Dendritic cell treated with granulocyte-macrophage colony-stimulating factor and Interleukin-4, amounts not matched to agents 40 ng/mL and 50 ng/mL, for 4 days (primary cell): Measurements from ENCODE around the gene PPP1R11.
"Not testable (repeated sequence)": the region's sequence is repeated elsewhere in the genome, so short reads cannot be mapped to it uniquely, and the experiment has no call there.

Experiments used
- H3K27ac Mint-ChIP-seq: one replicate; pipeline ENCODE4 v1.8.0; 2022; ENCODE audit warnings: mild to moderate bottlenecking, mixed read lengths
- H3K27me3 Mint-ChIP-seq: one replicate; pipeline ENCODE4 v1.8.0; 2022; ENCODE audit warnings: mild to moderate bottlenecking, mixed read lengths
- H3K36me3 Mint-ChIP-seq: one replicate; pipeline ENCODE4 v1.8.0; 2022; ENCODE audit warnings: low read depth, mixed read lengths
- H3K4me1 Mint-ChIP-seq: one replicate; pipeline ENCODE4 v1.8.0; 2022; ENCODE audit warnings: low read depth, mixed read lengths
- H3K4me3 Mint-ChIP-seq: one replicate; pipeline ENCODE4 v1.8.0; 2022; ENCODE audit warnings: mild to moderate bottlenecking, moderate library complexity, mixed read lengths
- H3K9me3 Mint-ChIP-seq: one replicate; pipeline ENCODE4 v1.8.0; 2022; ENCODE audit warnings: mixed read lengths
- intact Hi-C: fragments of 100-400 bp; cut with micrococcal nuclease; formaldehyde crosslinking; loops from one replicate; pipeline ENCODE4 v1.15.0; 2022

Gene PPP1R11

GRCh38 chr6:30066577-30067459 is at the start of gene PPP1R11:
Gene PPP1R11, plus strand, starts transcription at chr6:30067198. Its CDS starts 213 bp downstream, at chr6:30067411.
- peak within 1 kb of the TSS; percentile 96 for H3K27ac Mint-ChIP-seq
- H3K36me3 Mint-ChIP-seq, result peaks cover 54% of the 10 kb centered on the region
- H3K27me3 Mint-ChIP-seq, result peaks cover 24% of the 10 kb centered on the region
- H3K4me3 Mint-ChIP-seq, result peak within 1 kb of the TSS; percentile 88
- intact Hi-C loops, result loop anchor here (2.0 to 10.0 kb wide), 2 partner anchors 122 to 146 kb away; partner anchors contain the start of genes HLA-A and TRIM26
- H3K4me1 Mint-ChIP-seq, result peaks cover 69% of the 10 kb centered on the region
- no peaks in the 10 kb centered on the region for H3K9me3 Mint-ChIP-seq

DNA sequence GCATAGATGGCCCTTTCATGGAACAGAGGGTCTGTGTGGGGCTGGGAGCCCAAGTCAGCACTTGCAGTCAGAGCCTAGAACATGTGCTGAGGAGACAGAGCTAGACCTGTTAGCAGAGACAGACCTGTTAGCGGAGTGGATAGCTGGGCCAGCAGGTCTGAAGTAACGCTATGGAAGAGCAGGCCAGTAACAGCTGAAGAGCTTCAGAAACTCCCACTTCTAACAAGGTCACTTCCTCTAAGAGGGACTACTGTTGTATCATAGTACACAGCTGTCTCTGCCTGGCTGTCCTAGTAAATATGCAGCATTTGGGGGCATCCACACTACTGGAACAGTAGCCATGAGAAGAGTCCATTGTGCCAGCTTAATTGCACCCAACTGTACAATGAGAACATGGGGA is 47.2 kb upstream of the PPP1R11 start:
- no peaks in the 10 kb centered on the region for H3K9me3 Mint-ChIP-seq
- intact Hi-C loops, result no loop called here

GRCh38 chr6:30020626-30021025 is 46.4 kb upstream of the PPP1R11 start:
- H3K4me3 Mint-ChIP-seq, result no peak overlapping the region
- no peaks in the 10 kb centered on the region for H3K27me3 Mint-ChIP-seq
- intact Hi-C loops, result no loop called here
- peaks cover 9% of the 10 kb centered on the region for H3K4me1 Mint-ChIP-seq
- H3K9me3 Mint-ChIP-seq, result no peaks in the 10 kb centered on the region
- no peak overlapping the region for H3K27ac Mint-ChIP-seq
- no peaks in the 10 kb centered on the region for H3K36me3 Mint-ChIP-seq

More for the DNA sequence above, 47.2 kb upstream of the PPP1R11 start:
- Mint-ChIP-seq H3K36me3 (no peaks in the 10 kb centered on the region), H3K4me1 (peaks cover 9% of the 10 kb centered on the region), H3K4me3 (no peak overlapping the region), H3K27me3 (no peaks in the 10 kb centered on the region), H3K27ac (no peak overlapping the region)

- Mint-ChIP-seq H3K4me3 (no peak overlapping the region), H3K36me3 (no peaks in the 10 kb centered on the region), H3K9me3 (no peaks in the 10 kb centered on the region), H3K4me1 (peaks cover 9% of the 10 kb centered on the region), H3K27ac (no peak overlapping the region), H3K27me3 (no peaks in the 10 kb centered on the region)
- intact Hi-C loops, result no loop called here
Measured at GRCh38 chr6:30022189-30022588, 44.8 kb upstream of the PPP1R11 start.

DNA sequence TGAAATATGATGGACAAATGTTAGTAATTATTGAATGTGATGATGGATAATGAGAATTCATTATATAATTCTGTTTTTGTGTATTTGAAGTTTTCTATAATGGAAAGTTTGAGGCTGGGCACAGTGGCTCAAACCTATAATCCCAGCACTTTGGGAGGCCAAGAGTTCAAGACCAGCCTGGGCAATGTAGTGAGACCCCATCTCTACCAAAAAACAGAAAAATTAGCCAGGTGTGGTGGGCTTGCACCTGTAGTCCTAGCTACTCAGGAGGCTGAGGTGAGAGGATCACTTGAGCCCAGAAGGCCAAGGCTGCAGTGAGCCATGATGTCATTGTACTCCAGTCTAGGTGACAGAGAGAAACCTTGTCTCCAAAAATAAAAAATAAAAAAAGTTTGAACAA is 44.3 kb upstream of the PPP1R11 start:
- H3K36me3 Mint-ChIP-seq, H3K4me3 Mint-ChIP-seq, H3K4me1 Mint-ChIP-seq, intact Hi-C loops, H3K27me3 Mint-ChIP-seq, H3K9me3 Mint-ChIP-seq, H3K27ac Mint-ChIP-seq: not testable (repeated sequence)

- Mint-ChIP-seq H3K36me3 (no peaks in the 10 kb centered on the region), H3K9me3 (no peaks in the 10 kb centered on the region), H3K27ac (no peak overlapping the region), H3K27me3 (no peaks in the 10 kb centered on the region), H3K4me1 (peaks cover 13% of the 10 kb centered on the region), H3K4me3 (no peak overlapping the region)
- intact Hi-C loops, result no loop called here
Measured at GRCh38 chr6:30025186-30025585, 41.8 kb upstream of the PPP1R11 start.

GRCh38 chr6:30029588-30029987 is 37.4 kb upstream of the PPP1R11 start:
- intact Hi-C loops, result no loop called here
- H3K27me3 Mint-ChIP-seq, result no peaks in the 10 kb centered on the region
- peaks cover 15% of the 10 kb centered on the region for H3K4me1 Mint-ChIP-seq
- H3K4me3 Mint-ChIP-seq, result no peak overlapping the region
- H3K9me3 Mint-ChIP-seq, result no peaks in the 10 kb centered on the region
- H3K27ac Mint-ChIP-seq, result no peak overlapping the region
- peaks cover under 1% of the 10 kb centered on the region for H3K36me3 Mint-ChIP-seq

- no peak overlapping the region for H3K27ac Mint-ChIP-seq
- intact Hi-C loops, result no loop called here
- H3K9me3 Mint-ChIP-seq, result no peaks in the 10 kb centered on the region
- H3K27me3 Mint-ChIP-seq, result no peaks in the 10 kb centered on the region
- H3K4me1 Mint-ChIP-seq, result peaks cover 15% of the 10 kb centered on the region
- H3K36me3 Mint-ChIP-seq, result peaks cover 6% of the 10 kb centered on the region
- H3K4me3 Mint-ChIP-seq, result no peak overlapping the region
Measured at GRCh38 chr6:30031381-30031780, 35.6 kb upstream of the PPP1R11 start.

DNA sequence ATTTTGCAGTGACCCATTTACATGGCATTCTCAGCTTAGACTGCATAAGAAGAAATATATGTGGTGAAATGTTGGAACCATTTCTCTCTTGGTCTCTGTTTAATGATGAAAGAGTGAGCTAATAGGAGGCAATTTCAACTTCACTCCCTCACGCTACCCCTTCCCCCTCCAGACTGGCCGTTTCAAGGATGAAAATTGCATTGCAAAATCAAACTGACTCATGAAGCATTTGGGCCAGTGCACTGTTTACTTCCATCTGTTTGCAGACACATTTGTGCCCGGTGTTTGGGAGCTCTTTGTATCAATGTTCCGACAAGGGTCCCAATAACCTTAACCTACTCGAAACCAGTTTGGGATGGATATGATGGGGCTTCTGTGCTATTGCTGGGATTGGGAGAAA is 33.6 kb upstream of the PPP1R11 start:
- H3K4me3 Mint-ChIP-seq, H3K9me3 Mint-ChIP-seq, H3K27me3 Mint-ChIP-seq, H3K27ac Mint-ChIP-seq, H3K36me3 Mint-ChIP-seq, intact Hi-C loops: not testable (repeated sequence)
- peaks cover 15% of the 10 kb centered on the region for H3K4me1 Mint-ChIP-seq

DNA sequence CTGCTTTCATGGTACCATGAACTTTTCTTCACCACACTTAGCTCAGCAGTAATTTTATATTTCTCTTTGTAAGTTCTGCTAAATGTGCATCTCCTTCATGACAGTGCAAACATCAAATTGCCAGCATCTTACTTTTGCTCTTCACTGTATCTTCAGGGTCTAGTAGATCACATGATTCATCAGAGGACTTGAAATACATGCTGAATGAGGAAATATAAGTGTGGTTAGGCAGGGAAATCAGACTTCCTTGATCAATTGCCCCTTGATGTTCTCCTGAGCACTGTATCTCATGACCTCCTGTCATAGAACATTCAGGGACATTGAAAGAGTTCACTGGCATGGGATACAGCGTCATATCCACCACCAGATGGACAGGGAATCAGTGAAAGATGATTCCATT is 31.2 kb upstream of the PPP1R11 start:
- intact Hi-C loops, result no loop called here
- Mint-ChIP-seq H3K9me3 (no peaks in the 10 kb centered on the region), H3K27me3 (no peaks in the 10 kb centered on the region), H3K4me1 (peaks cover 10% of the 10 kb centered on the region), H3K4me3 (no peak overlapping the region), H3K36me3 (peaks cover 6% of the 10 kb centered on the region), H3K27ac (no peak overlapping the region)

DNA sequence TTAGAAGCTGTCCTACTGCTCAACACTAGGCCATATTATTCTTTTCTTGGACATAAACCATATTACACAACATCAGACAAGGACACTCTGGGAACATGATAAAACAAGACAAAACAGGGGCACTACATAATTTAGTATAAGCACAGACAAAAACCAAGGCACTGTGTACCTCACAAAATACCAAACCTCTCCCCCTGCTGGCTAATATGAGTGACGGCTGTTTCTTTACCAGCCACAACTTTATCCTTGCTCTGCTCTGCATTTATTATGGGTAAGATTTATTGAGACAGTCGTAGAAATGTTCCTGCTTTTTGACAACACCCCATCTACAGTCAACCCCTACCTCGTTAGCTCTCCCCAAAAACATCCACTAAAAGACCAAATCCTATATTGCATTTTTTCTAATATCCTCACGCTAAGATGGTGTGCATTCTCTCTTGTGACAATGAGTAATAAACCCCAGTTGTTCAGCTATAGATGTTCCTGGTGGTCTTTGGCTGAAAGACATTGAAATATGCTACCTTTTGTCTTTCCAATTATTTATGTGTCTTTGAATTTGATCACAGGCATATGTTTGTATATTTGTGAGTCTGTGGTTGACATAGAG is 29.7 kb upstream of the PPP1R11 start:
- Mint-ChIP-seq H3K4me1 (peaks cover 12% of the 10 kb centered on the region), H3K36me3 (peaks cover 6% of the 10 kb centered on the region), H3K27ac (no peak overlapping the region), H3K9me3 (no peaks in the 10 kb centered on the region), H3K4me3 (no peak overlapping the region), H3K27me3 (no peaks in the 10 kb centered on the region)
- intact Hi-C loops, result no loop called here

GRCh38 chr6:30041221-30041620 is 25.8 kb upstream of the PPP1R11 start:
- no peaks in the 10 kb centered on the region for H3K9me3 Mint-ChIP-seq
- no peak overlapping the region for H3K27ac Mint-ChIP-seq
- intact Hi-C loops, result no loop called here
- no peaks in the 10 kb centered on the region for H3K27me3 Mint-ChIP-seq
- H3K4me3 Mint-ChIP-seq, result no peak overlapping the region
- no peaks in the 10 kb centered on the region for H3K36me3 Mint-ChIP-seq
- peaks cover 14% of the 10 kb centered on the region for H3K4me1 Mint-ChIP-seq

DNA sequence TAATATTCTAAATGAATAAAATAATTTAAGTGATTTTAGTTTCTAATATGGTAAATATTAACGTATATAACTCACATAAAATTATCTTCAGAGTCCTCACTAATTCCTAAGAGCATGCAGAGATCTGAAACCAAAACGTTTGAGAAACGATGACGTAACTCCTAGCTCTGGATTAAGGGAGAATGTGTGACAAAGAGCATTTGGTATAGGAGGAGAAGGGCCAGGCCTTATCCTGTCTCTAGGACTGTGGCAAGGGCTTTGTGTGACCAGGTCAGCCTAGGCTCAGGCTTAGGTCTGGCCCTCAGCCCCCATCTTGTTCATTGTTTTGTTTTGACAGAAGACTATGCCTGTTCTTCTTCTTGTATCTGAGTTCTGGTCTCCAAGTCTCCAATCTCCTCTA is 25.2 kb upstream of the PPP1R11 start:
- Mint-ChIP-seq H3K9me3 (no peaks in the 10 kb centered on the region), H3K36me3 (no peaks in the 10 kb centered on the region), H3K27me3 (no peaks in the 10 kb centered on the region), H3K4me1 (peaks cover 15% of the 10 kb centered on the region), H3K27ac (no peak overlapping the region), H3K4me3 (no peak overlapping the region)
- intact Hi-C loops, result no loop called here

DNA sequence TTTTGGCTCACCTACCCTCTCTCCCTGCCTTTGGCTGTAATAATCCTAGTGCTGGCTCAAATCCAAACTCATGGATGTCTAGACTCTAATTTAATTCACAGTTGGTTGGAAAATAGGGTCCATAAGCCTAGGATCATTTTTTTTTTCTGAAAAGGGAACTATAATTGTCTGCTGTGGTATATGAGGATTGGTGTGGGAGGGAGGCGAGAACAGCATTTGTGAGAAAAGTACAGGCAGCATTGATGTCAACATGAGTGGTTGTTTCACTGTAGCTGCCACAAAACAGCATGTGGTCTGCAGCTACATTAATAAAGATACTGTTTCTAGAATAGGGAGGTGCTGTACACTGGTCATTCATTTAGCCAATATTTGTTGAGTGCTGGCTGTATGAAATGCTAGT is 24.5 kb upstream of the PPP1R11 start:
- H3K27ac Mint-ChIP-seq, result no peak overlapping the region
- H3K9me3 Mint-ChIP-seq, result no peaks in the 10 kb centered on the region
- no peak overlapping the region for H3K4me3 Mint-ChIP-seq
- H3K36me3 Mint-ChIP-seq, result no peaks in the 10 kb centered on the region
- intact Hi-C loops, result no loop called here
- H3K4me1 Mint-ChIP-seq, result peaks cover 21% of the 10 kb centered on the region
- H3K27me3 Mint-ChIP-seq, result no peaks in the 10 kb centered on the region
